Astrocyte (in vitro differentiated cells and primary cell): ENCODE measurements around the gene B3GALT4. TPM values are rescaled to one million over a fixed set of nuclear protein-coding genes. Genes with fewer than 3 reads are reported as not detected.

Source experiments
- DNase-seq: peaks from one replicate; pipeline ENCODE4 v3.0.0-alpha.2; 2010; ENCODE audit warnings: low read depth
- FAIRE-seq: peaks from 2 replicates; lab custom pipeline; 2011; peaks lifted over from hg19 to GRCh38; lab: Jason Lieb, UNC
- H2AFZ ChIP-seq: 2 replicates; pipeline ENCODE4 v1.6.0; 2012; ENCODE audit warnings: low read depth, low read length, inconsistent platforms
- H3K27ac ChIP-seq: 2 replicates; pipeline ENCODE4 v1.5.1; 2011; ENCODE audit warnings: low read depth, low read length, inconsistent platforms
- H3K27me3 ChIP-seq: 2 replicates; pipeline ENCODE4 v1.6.0; 2011; ENCODE audit warnings: low read length, inconsistent platforms; ENCODE audit not compliant: insufficient read depth
- H3K36me3 ChIP-seq: 2 replicates; pipeline ENCODE4 v1.5.1; 2011; ENCODE audit warnings: low read length, inconsistent platforms; ENCODE audit not compliant: insufficient read depth
- H3K4me1 ChIP-seq: 2 replicates; pipeline ENCODE4 v1.5.1; 2011; ENCODE audit warnings: low read length, inconsistent platforms; ENCODE audit not compliant: insufficient read depth
- H3K4me2 ChIP-seq: 2 replicates; pipeline ENCODE4 v1.6.0; 2012; ENCODE audit warnings: low read length, inconsistent platforms
- H3K4me3 ChIP-seq: 2 replicates; pipeline ENCODE4 v1.5.1; 2011; ENCODE audit warnings: low read depth, mild to moderate bottlenecking, low read length, inconsistent platforms; ENCODE audit not compliant: insufficient read depth
- H3K79me2 ChIP-seq: 2 replicates; pipeline ENCODE4 v1.6.0; 2012; ENCODE audit warnings: mild to moderate bottlenecking, low read length, inconsistent platforms; ENCODE audit not compliant: insufficient read depth
- H3K9ac ChIP-seq: 2 replicates; pipeline ENCODE4 v1.6.0; 2012; ENCODE audit warnings: mild to moderate bottlenecking, low read length, inconsistent platforms
- H3K9me3 ChIP-seq: 2 replicates; pipeline ENCODE4 v1.5.1; 2012; ENCODE audit warnings: low read depth, mild to moderate bottlenecking, low read length, inconsistent platforms; ENCODE audit not compliant: insufficient read depth
- H4K20me1 ChIP-seq: 2 replicates; pipeline ENCODE4 v1.6.0; 2012; ENCODE audit warnings: low read length, inconsistent platforms; ENCODE audit not compliant: insufficient read depth
- H3K27ac Mint-ChIP-seq: one replicate; pipeline ENCODE4 v1.8.0; 2021; ENCODE audit warnings: mild to moderate bottlenecking, mixed read lengths; ENCODE audit not compliant: unreplicated experiment
- H3K27me3 Mint-ChIP-seq: one replicate; pipeline ENCODE4 v1.8.0; 2021; ENCODE audit warnings: low read depth, mixed read lengths; ENCODE audit not compliant: unreplicated experiment
- H3K36me3 Mint-ChIP-seq: one replicate; pipeline ENCODE4 v1.8.0; 2021; ENCODE audit warnings: low read depth, mixed read lengths; ENCODE audit not compliant: unreplicated experiment
- H3K4me1 Mint-ChIP-seq: one replicate; pipeline ENCODE4 v1.8.0; 2021; ENCODE audit warnings: low read depth, mixed read lengths; ENCODE audit not compliant: unreplicated experiment
- H3K4me3 Mint-ChIP-seq: one replicate; pipeline ENCODE4 v1.8.0; 2021; ENCODE audit warnings: mild to moderate bottlenecking, moderate library complexity, mixed read lengths; ENCODE audit not compliant: unreplicated experiment
- H3K9me3 Mint-ChIP-seq: one replicate; pipeline ENCODE4 v1.8.0; 2021; ENCODE audit warnings: mild to moderate bottlenecking, mixed read lengths; ENCODE audit not compliant: unreplicated experiment
- EZH2 ChIP-seq: IDR thresholded peaks from 2 replicates; pipeline ENCODE4 v1.6.1; 2012; ENCODE audit warnings: mild to moderate bottlenecking, low read length, inconsistent platforms; ENCODE audit not compliant: insufficient read depth
- total RNA-seq: library from RNA; stranded (reverse); gene quantifications from 2 replicates; pipeline ENCODE4 v1.2.1, GENCODE V29; 2021
- TF ChIP-seq, protein P1 (sequence below): IDR thresholded peaks from 2 replicates; pipeline ENCODE4 v1.5.1; 2011; ENCODE audit warnings: low read depth, mild to moderate bottlenecking, inconsistent platforms, low read length, moderate library complexity; ENCODE audit not compliant: insufficient read depth

Gene B3GALT4
- total RNA-seq, 1 donor from 2014 or later, result 1.5 TPM

GRCh38 chr6:33241968-33242367, 35.0 kb upstream of the B3GALT4 start:
- Histone ChIP-seq H3K27ac (no peak overlapping the region), H3K79me2 (no peaks in the 10 kb centered on the region), H3K4me3 (no peak overlapping the region), H4K20me1 (no peaks in the 10 kb centered on the region), H3K36me3 (no peaks in the 10 kb centered on the region), H3K9ac (no peak overlapping the region), H3K9me3 (no peaks in the 10 kb centered on the region), H3K27me3 (peaks cover 13% of the 10 kb centered on the region), H3K4me1 (no peaks in the 10 kb centered on the region), H3K4me2 (no peak overlapping the region), H2AFZ (no peak overlapping the region)
- no peak for TF ChIP-seq EZH2
- TF ChIP-seq, protein P1, sequence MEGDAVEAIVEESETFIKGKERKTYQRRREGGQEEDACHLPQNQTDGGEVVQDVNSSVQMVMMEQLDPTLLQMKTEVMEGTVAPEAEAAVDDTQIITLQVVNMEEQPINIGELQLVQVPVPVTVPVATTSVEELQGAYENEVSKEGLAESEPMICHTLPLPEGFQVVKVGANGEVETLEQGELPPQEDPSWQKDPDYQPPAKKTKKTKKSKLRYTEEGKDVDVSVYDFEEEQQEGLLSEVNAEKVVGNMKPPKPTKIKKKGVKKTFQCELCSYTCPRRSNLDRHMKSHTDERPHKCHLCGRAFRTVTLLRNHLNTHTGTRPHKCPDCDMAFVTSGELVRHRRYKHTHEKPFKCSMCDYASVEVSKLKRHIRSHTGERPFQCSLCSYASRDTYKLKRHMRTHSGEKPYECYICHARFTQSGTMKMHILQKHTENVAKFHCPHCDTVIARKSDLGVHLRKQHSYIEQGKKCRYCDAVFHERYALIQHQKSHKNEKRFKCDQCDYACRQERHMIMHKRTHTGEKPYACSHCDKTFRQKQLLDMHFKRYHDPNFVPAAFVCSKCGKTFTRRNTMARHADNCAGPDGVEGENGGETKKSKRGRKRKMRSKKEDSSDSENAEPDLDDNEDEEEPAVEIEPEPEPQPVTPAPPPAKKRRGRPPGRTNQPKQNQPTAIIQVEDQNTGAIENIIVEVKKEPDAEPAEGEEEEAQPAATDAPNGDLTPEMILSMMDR, result no peak
- Mint-ChIP-seq H3K27ac (peak overlapping the region; percentile 86), H3K9me3 (peaks cover 3% of the 10 kb centered on the region), H3K36me3 (no peaks in the 10 kb centered on the region), H3K27me3 (peaks cover 34% of the 10 kb centered on the region), H3K4me1 (no peaks in the 10 kb centered on the region), H3K4me3 (no peak overlapping the region)
- FAIRE-seq (no peak), DNase-seq (no peak)

DNA sequence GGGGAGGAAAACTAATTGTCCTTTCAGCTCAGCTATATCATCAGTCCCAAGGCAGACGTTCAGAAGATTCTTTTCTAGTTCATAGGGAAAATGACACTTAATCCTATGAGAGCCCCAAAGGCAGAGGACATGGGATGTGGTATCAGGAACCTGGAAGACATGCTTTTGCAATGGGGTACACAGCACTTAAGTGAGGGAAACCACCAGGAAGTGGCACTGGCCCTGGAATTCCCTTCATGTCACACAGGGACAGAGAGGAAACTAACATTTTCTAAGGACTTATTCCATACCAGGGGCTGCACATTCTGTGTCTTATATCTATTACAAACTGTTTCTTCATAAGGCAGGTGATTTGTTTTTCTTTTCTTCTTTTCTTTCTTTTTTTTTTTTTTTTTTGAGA, 33.4 kb upstream of the B3GALT4 start:
- Histone ChIP-seq H3K4me3 (no peak overlapping the region), H3K9me3 (no peaks in the 10 kb centered on the region), H3K36me3 (no peaks in the 10 kb centered on the region), H4K20me1 (no peaks in the 10 kb centered on the region), H3K4me2 (no peak overlapping the region), H2AFZ (no peak overlapping the region), H3K79me2 (no peaks in the 10 kb centered on the region), H3K27ac (no peak overlapping the region), H3K27me3 (peaks cover 13% of the 10 kb centered on the region), H3K9ac (no peak overlapping the region), H3K4me1 (peaks cover 6% of the 10 kb centered on the region)
- H3K36me3 Mint-ChIP-seq, result no peaks in the 10 kb centered on the region
- no peak overlapping the region for H3K4me3 Mint-ChIP-seq
- no peak overlapping the region for H3K27ac Mint-ChIP-seq
- peaks cover 3% of the 10 kb centered on the region for H3K9me3 Mint-ChIP-seq
- no peak for DNase-seq
- TF ChIP-seq EZH2, result no peak
- TF ChIP-seq, protein P1, result no peak
- H3K27me3 Mint-ChIP-seq, result peaks cover 23% of the 10 kb centered on the region
- no peak for FAIRE-seq
- no peaks in the 10 kb centered on the region for H3K4me1 Mint-ChIP-seq

- peak overlapping the region; percentile 99 for H3K4me2 ChIP-seq
- peak overlapping the region; percentile 86 for H2AFZ ChIP-seq
- H3K27ac Mint-ChIP-seq, result peak overlapping the region; percentile 77
- H3K4me3 ChIP-seq, result peak overlapping the region; percentile 68
- H3K4me1 ChIP-seq, result peaks cover 31% of the 10 kb centered on the region
- TF ChIP-seq EZH2, result no peak
- TF ChIP-seq, protein P1, result peak; percentile 72
- peaks cover 4% of the 10 kb centered on the region for H3K9me3 Mint-ChIP-seq
- no peaks in the 10 kb centered on the region for H3K79me2 ChIP-seq
- no peaks in the 10 kb centered on the region for H3K9me3 ChIP-seq
- peak overlapping the region; percentile 84 for H3K4me3 Mint-ChIP-seq
- peaks cover 2% of the 10 kb centered on the region for H3K27me3 ChIP-seq
- H3K4me1 Mint-ChIP-seq, result peaks cover 26% of the 10 kb centered on the region
- peaks cover 8% of the 10 kb centered on the region for H3K36me3 Mint-ChIP-seq
- H4K20me1 ChIP-seq, result peaks cover 3% of the 10 kb centered on the region
- H3K36me3 ChIP-seq, result peaks cover 6% of the 10 kb centered on the region
- H3K9ac ChIP-seq, result peak overlapping the region; percentile 87
- H3K27ac ChIP-seq, result peak overlapping the region; percentile 73
- no peak for FAIRE-seq
- H3K27me3 Mint-ChIP-seq, result peaks cover 3% of the 10 kb centered on the region
- peak; percentile 52 for DNase-seq
Observed at GRCh38 chr6:33247977-33248642, 28.8 kb upstream of the B3GALT4 start.
